ENCODE measurements around the gene FAM124B. TPM values are rescaled to one million over a fixed set of nuclear protein-coding genes. Genes with fewer than 3 reads are reported as not detected.

FAM124B gene
- polyA plus RNA-seq, 1 of the 3 experiments (the other 2 are of a cell fraction), result not detected

- Histone ChIP-seq H3K9me3 (no peaks in the 10 kb centered on the region), H3K9ac (no peak overlapping the region), H3K4me1 (ENCODE audit: control insufficient read depth in 1 of 2, insufficient read depth in 2 of 2, low read depth in 1 of 2, low read length in 1 of 2) (peaks cover 0 to 4% of the 10 kb centered on the region in 2 experiments; a peak in 2 of 4 replicates), H4K20me1 (ENCODE audit: insufficient read depth) (no peaks in the 10 kb centered on the region), H3K27ac (ENCODE audit: low read depth in 2 of 2, low read length in 1 of 2) (0 out of 4 replicates have a peak overlapping the region, but pooled peaks of 1 of the 2 experiments have one; percentile 4), H3K36me3 (replicated peaks in 1 of 2; ENCODE audit: control insufficient read depth in 1 of 2, insufficient read depth in 2 of 2, low read length in 1 of 2) (no peaks in the 10 kb centered on the region), H3K9me2 (no peaks in the 10 kb centered on the region), H2AFZ (ENCODE audit: low read depth) (peak overlapping the region; percentile 14; the same call in 1 of the 2 replicates), H3K4me2 (no peak overlapping the region), H3K27me3 (ENCODE audit: insufficient read depth) (no peaks in the 10 kb centered on the region; the same call in 1 of the 2 replicates), H3K79me2 (ENCODE audit: insufficient read depth) (no peaks in the 10 kb centered on the region), H3K4me3 (ENCODE audit: low read depth in 2 of 2, low read length in 1 of 2) (no peak overlapping the region), H3F3A (replicated peaks; ENCODE audit: insufficient read depth) (no peaks in the 10 kb centered on the region)
- CTCF ChIA-PET, result interaction anchor here (0.6 to 1.8 kb wide), 6 partner anchors 11 to 234 kb away, joined by 3 to 7 read pairs (median 4); partner anchors contain the start of gene FAM124B
- no peak for TF ChIP-seq RAD21 (IDR thresholded peaks at IDR 0.05; ENCODE audit: low read length)
- TF ChIP-seq GABPA (IDR thresholded peaks at IDR 0.05; ENCODE audit: low read depth), result no peak
- no peak for TF ChIP-seq USF1 (IDR thresholded peaks at IDR 0.05; ENCODE audit: borderline replicate concordance, low read depth)
- 0 out of 2 replicates have a peak, but pooled peaks have one; percentile 5 for TF ChIP-seq PBX3 (IDR thresholded peaks at IDR 0.05)
- peak; percentile 39; the same call in 1 of the 2 replicates for TF ChIP-seq FOSL2 (IDR thresholded peaks at IDR 0.05; ENCODE audit: borderline replicate concordance, low read depth)
- no peak for TF ChIP-seq POLR2AphosphoS5 (IDR thresholded peaks at IDR 0.05; ENCODE audit: low read depth, low read length)
- peak; percentile 26; the same call in 1 of the 2 replicates for TF ChIP-seq TCF12 (IDR thresholded peaks at IDR 0.05)
- TF ChIP-seq MAX (IDR thresholded peaks at IDR 0.05; ENCODE audit: low read depth), result no peak
- TF ChIP-seq IRF3 (IDR thresholded peaks at IDR 0.05; ENCODE audit: low read depth, low read length), result no peak
- POLR2A ChIA-PET, result no interaction called here
- 76% methylated on average over 18 of the region's 18 CpGs for WGBS (ENCODE audit: low lambda C conversion rate)
- DNase-seq, result no peak
Observed at GRCh38 chr2:224412141-224413015, 10.5 kb upstream of the FAM124B start.

GRCh38 chr2:224410946-224411561 is 9.1 kb upstream of the FAM124B start:
- no peak for TF ChIP-seq MXI1 (IDR thresholded peaks at IDR 0.05; ENCODE audit: low read depth, low read length)
- TF ChIP-seq REST (IDR thresholded peaks at IDR 0.05; ENCODE audit: low read depth, low read length), result no peak
- no peak for TF ChIP-seq ELF1 (IDR thresholded peaks at IDR 0.05)
- no peak for TF ChIP-seq RAD21 (IDR thresholded peaks at IDR 0.05; ENCODE audit: low read length)
- Histone ChIP-seq H3K27me3 (ENCODE audit: insufficient read depth) (no peaks in the 10 kb centered on the region; the same call in 1 of the 2 replicates), H3K4me1 (ENCODE audit: control insufficient read depth in 1 of 2, insufficient read depth in 2 of 2, low read depth in 1 of 2, low read length in 1 of 2) (peaks cover 0 to 4% of the 10 kb centered on the region in 2 experiments; a peak in 2 of 4 replicates), H3K9me2 (no peaks in the 10 kb centered on the region), H3K4me3 (ENCODE audit: low read depth in 2 of 2, low read length in 1 of 2) (no peak overlapping the region), H3K9ac (no peak overlapping the region), H3K27ac (ENCODE audit: low read depth in 2 of 2, low read length in 1 of 2) (no peak overlapping the region), H3K79me2 (ENCODE audit: insufficient read depth) (no peaks in the 10 kb centered on the region), H3K9me3 (no peaks in the 10 kb centered on the region), H3K4me2 (no peak overlapping the region), H2AFZ (ENCODE audit: low read depth) (no peak overlapping the region), H3F3A (replicated peaks; ENCODE audit: insufficient read depth) (no peaks in the 10 kb centered on the region), H4K20me1 (ENCODE audit: insufficient read depth) (no peaks in the 10 kb centered on the region), H3K36me3 (replicated peaks in 1 of 2; ENCODE audit: control insufficient read depth in 1 of 2, insufficient read depth in 2 of 2, low read length in 1 of 2) (no peaks in the 10 kb centered on the region)
- WGBS (ENCODE audit: low lambda C conversion rate), result 83% methylated on average over 3 of the region's 3 CpGs
- POLR2A ChIA-PET, result no interaction called here
- CTCF ChIA-PET, result interaction anchor here (0.7 to 1.8 kb wide), 2 partner anchors 10 to 240 kb away, joined by 3 to 7 read pairs; partner anchors contain the start of gene FAM124B
- DNase-seq, result no peak
